CD14-positive monocyte (primary cell): Measurements from ENCODE around the gene ACOT9. TPM values are rescaled to one million over a fixed set of nuclear protein-coding genes. Genes with fewer than 3 reads are reported as not detected.

Experiments
- DNase-seq, 3 donors: peaks; one replicate each; pipeline ENCODE4 v3.0.0-alpha.2; 2011 to 2022
- H2AFZ ChIP-seq: 2 replicates; pipeline ENCODE4 v1.6.0; 2012; ENCODE audit warnings: mild to moderate bottlenecking, low read depth, low read length, inconsistent platforms; ENCODE audit not compliant: insufficient read depth, poor library complexity, severe bottlenecking
- H3K27ac ChIP-seq, 2 donors: 1 replicate in 1 of 2; 2 replicates in 1 of 2; pipeline ENCODE4 v1.5.1; 2012 to 2013; ENCODE audit warnings: low read length in 2 of 2, control low read depth in 1 of 2, inconsistent platforms in 1 of 2, low read depth in 1 of 2, mild to moderate bottlenecking in 1 of 2
- H3K27me3 ChIP-seq, 2 donors: one replicate each; pipeline versions ENCODE4 v1.6.0 to v1.6.1; 2011 to 2013; ENCODE audit warnings: low read length in 2 of 2; ENCODE audit not compliant: control insufficient read depth in 2 of 2, insufficient read depth in 2 of 2
- H3K36me3 ChIP-seq, 2 donors: replicated peaks in 1 of 2; 1 replicate in 1 of 2; 2 replicates in 1 of 2; pipeline versions ENCODE4 v1.5.1 to v1.6.1; 2012 to 2013; ENCODE audit warnings: low read length in 2 of 2, control low read depth in 1 of 2, inconsistent platforms in 1 of 2, mild to moderate bottlenecking in 1 of 2; ENCODE audit not compliant: insufficient read depth in 2 of 2, control insufficient read depth in 1 of 2
- H3K4me1 ChIP-seq, 2 donors: 1 replicate in 1 of 2; 2 replicates in 1 of 2; pipeline versions ENCODE4 v1.5.1 to v1.6.1; 2012 to 2013; ENCODE audit warnings: low read length in 2 of 2, control low read depth in 1 of 2, inconsistent platforms in 1 of 2, mild to moderate bottlenecking in 1 of 2, moderate library complexity in 1 of 2; ENCODE audit not compliant: insufficient read depth in 2 of 2, control insufficient read depth in 1 of 2
- H3K4me2 ChIP-seq: replicated peaks from 2 replicates; pipeline ENCODE3; 2012; ENCODE audit warnings: low read length, moderate library complexity, mild to moderate bottlenecking; ENCODE audit not compliant: poor library complexity, severe bottlenecking; ENCODE audit errors: extremely low read depth
- H3K4me3 ChIP-seq, 3 experiments: fragments of 200-600 bp in 1 of 3; sonication (generic) in 1 of 3; replicated peaks in 1 of 3; 1 replicate in 2 of 3; 2 replicates in 1 of 3; pipeline ENCODE4 v1.5.1; 2011 to 2013; ENCODE audit warnings: low read length in 3 of 3, mild to moderate bottlenecking in 3 of 3, control low read depth in 2 of 3, low read depth in 2 of 3, inconsistent platforms in 1 of 3, moderate library complexity in 1 of 3
- H3K79me2 ChIP-seq: 2 replicates; pipeline ENCODE4 v1.6.0; 2012; ENCODE audit warnings: mild to moderate bottlenecking, control low read depth, inconsistent platforms, low read length, moderate library complexity; ENCODE audit not compliant: insufficient read depth
- H3K9ac ChIP-seq: 2 replicates; pipeline ENCODE4 v1.6.0; 2017; ENCODE audit warnings: low read length, mild to moderate bottlenecking; ENCODE audit not compliant: insufficient read depth, poor library complexity, severe bottlenecking
- H3K9me3 ChIP-seq, 2 donors: replicated peaks in 1 of 2; 1 replicate in 1 of 2; 2 replicates in 1 of 2; pipeline versions ENCODE4 v1.5.1 to v1.6.1; 2012 to 2013; ENCODE audit warnings: low read length in 2 of 2, control low read depth in 1 of 2; ENCODE audit not compliant: control insufficient read depth in 1 of 2, insufficient read depth in 1 of 2
- H4K20me1 ChIP-seq: 2 replicates; pipeline ENCODE4 v1.6.0; 2012; ENCODE audit warnings: mild to moderate bottlenecking, low read length, control low read depth, moderate library complexity; ENCODE audit not compliant: insufficient read depth
- H3K27ac Mint-ChIP-seq, 7 donors: one replicate each; pipeline ENCODE4 v1.8.0; 2020; ENCODE audit warnings: mild to moderate bottlenecking in 7 of 7, mixed read lengths in 7 of 7, moderate library complexity in 6 of 7, inconsistent platforms in 2 of 7
- H3K27me3 Mint-ChIP-seq, 3 donors: one replicate each; pipeline ENCODE4 v1.8.0; 2021 to 2022; ENCODE audit warnings: low read depth in 3 of 3, mild to moderate bottlenecking in 3 of 3, mixed read lengths in 3 of 3, moderate library complexity in 3 of 3, inconsistent platforms in 1 of 3
- H3K36me3 Mint-ChIP-seq, 2 donors: one replicate each; pipeline ENCODE4 v1.8.0; 2020; ENCODE audit warnings: mixed read lengths in 2 of 2, inconsistent platforms in 1 of 2, mild to moderate bottlenecking in 1 of 2
- H3K4me1 Mint-ChIP-seq: one replicate; pipeline ENCODE4 v1.8.0; 2020; ENCODE audit warnings: mild to moderate bottlenecking, mixed read lengths
- H3K4me3 Mint-ChIP-seq, 2 donors: one replicate each; pipeline ENCODE4 v1.8.0; 2020; ENCODE audit warnings: mild to moderate bottlenecking in 2 of 2, mixed read lengths in 2 of 2, moderate library complexity in 1 of 2
- H3K9me3 Mint-ChIP-seq, 7 donors: one replicate each; pipeline ENCODE4 v1.8.0; 2020 to 2022; ENCODE audit warnings: mixed read lengths in 7 of 7, mild to moderate bottlenecking in 6 of 7, moderate library complexity in 6 of 7, inconsistent platforms in 2 of 7
- WGBS: methylation state at CpG from one replicate; pipeline ENCODE4 v1.1.5; 2013; ENCODE audit warnings: missing lambda C conversion rate; ENCODE audit not compliant: insufficient coverage; 5-methylcytosine and 5-hydroxymethylcytosine counted together
- intact Hi-C, 2 donors: fragments of 100-400 bp; cut with micrococcal nuclease; formaldehyde crosslinking; loops; one replicate each; pipeline versions ENCODE4 v1.15.0 to v1.15.1; 2023
- polyA plus RNA-seq, 3 donors: library from polyadenylated mRNA; depleted of rRNA in 1 of 3; unstranded in 2 of 3; stranded (reverse) in 1 of 3; fragments of 300-500 nt in 2 of 3; fragments of >200 nt in 1 of 3; fragmentation: Illumina TruSeq in 2 of 3; gene quantifications; 1 replicate in 2 of 3; 2 replicates in 1 of 3; pipeline ENCODE4 v1.2.3, GENCODE V29; 2012 to 2021
- TF ChIP-seq, protein P1 (sequence below): fragments of 200-600 bp; IDR thresholded peaks from one replicate; pipeline ENCODE4 v1.8.0; 2022; ENCODE audit warnings: antibody characterized with exemption, mild to moderate bottlenecking

ACOT9 gene
- polyA plus RNA-seq, 3 donors, result 49.2 to 69.3 (median 51.8) TPM

DNA sequence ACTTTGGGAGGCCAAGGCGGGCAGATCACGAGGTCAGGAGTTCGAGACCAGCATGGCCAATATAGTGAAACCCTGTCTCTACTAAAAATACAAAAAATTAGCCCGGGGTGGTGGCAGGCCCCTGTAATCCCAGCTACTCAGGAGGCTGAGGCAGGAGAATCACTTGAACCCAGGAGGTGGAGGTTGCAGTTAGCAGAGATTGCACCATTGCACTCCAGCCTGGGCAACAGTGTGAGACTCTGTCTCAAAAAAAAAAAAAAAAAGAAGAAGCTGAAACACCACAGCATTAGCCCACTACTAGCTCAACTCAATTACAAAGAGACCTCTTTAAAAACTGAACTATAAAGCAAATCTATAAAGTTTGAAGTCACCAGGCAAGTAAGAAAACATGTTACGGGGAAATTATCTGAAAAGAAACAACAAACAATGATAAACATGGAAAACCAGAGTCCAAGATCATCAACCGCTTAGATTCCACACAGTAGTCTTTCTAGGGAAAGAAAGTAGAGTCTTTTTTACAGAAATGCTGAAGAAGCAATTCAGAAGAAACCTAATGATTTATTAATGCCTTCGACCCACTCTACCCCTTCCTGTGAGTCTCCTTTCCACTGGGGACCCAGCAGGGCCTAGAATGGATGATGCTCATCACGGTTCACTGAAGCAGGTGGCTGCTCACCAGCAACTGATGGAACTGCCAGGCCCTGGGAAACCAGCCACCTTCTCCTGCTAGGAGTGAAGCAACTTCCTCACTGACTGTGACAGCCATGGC lies 46.5 kb upstream of the ACOT9 start:
- Mint-ChIP-seq H3K36me3 (peaks cover 13 to 20% of the 10 kb centered on the region in 2 donors), H3K27me3 (peaks cover 0 to 5% (median 0%) of the 10 kb centered on the region in 3 donors), H3K4me3 (no peak overlapping the region), H3K9me3 (peaks cover 0 to 6% (median 1%) of the 10 kb centered on the region in 7 donors), H3K27ac (peak overlapping the region in 2 of 7 donors; percentile 0 to 35), H3K4me1 (peaks cover 16% of the 10 kb centered on the region)
- Histone ChIP-seq H2AFZ (no peak overlapping the region), H3K36me3 (peaks cover 12 to 16% of the 10 kb centered on the region in 2 donors), H3K4me3 (no peak overlapping the region), H3K27ac (no peak overlapping the region), H3K9me3 (no peaks in the 10 kb centered on the region), H3K79me2 (peaks cover 13% of the 10 kb centered on the region), H4K20me1 (peaks cover 14% of the 10 kb centered on the region), H3K4me1 (peaks cover 20 to 29% of the 10 kb centered on the region in 2 donors), H3K9ac (no peak overlapping the region), H3K4me2 (no peak overlapping the region), H3K27me3 (no peaks in the 10 kb centered on the region)
- TF ChIP-seq, protein P1, sequence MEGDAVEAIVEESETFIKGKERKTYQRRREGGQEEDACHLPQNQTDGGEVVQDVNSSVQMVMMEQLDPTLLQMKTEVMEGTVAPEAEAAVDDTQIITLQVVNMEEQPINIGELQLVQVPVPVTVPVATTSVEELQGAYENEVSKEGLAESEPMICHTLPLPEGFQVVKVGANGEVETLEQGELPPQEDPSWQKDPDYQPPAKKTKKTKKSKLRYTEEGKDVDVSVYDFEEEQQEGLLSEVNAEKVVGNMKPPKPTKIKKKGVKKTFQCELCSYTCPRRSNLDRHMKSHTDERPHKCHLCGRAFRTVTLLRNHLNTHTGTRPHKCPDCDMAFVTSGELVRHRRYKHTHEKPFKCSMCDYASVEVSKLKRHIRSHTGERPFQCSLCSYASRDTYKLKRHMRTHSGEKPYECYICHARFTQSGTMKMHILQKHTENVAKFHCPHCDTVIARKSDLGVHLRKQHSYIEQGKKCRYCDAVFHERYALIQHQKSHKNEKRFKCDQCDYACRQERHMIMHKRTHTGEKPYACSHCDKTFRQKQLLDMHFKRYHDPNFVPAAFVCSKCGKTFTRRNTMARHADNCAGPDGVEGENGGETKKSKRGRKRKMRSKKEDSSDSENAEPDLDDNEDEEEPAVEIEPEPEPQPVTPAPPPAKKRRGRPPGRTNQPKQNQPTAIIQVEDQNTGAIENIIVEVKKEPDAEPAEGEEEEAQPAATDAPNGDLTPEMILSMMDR, result no peak
- WGBS, result no CpG with 5 or more reads among the region's 8 CpGs
- DNase-seq, result peak in 1 of 3 donors; percentile 14
- intact Hi-C loops, result loop anchor here (2.0 to 10.0 kb wide), 5 partner anchors 15 to 265 kb away; partner anchors contain the start of gene EIF2S3 (in 1 of the 2)

DNA sequence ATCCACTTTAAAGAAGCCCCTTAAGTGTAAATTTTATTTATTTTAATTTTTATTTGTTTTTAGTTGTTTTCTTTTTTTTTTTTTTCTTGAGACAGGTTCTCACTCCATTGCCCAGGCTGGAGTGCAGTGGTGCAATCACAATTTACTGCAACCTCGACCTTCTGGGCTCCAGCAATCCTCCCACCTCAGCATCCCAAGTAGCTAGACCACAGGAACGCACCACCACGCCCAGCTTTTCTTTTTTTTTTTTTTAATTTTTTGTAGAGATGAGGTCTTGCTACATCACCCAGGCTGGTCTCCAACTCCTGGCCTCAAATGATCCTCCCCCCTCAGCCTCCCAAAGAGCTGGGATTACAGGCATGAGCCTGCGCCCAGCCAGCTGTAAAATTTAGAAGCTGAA lies 45.9 kb upstream of the ACOT9 start:
- no peak overlapping the region for H3K27ac Mint-ChIP-seq
- peaks cover 16% of the 10 kb centered on the region for H3K4me1 Mint-ChIP-seq
- H4K20me1 ChIP-seq, result peaks cover 21% of the 10 kb centered on the region
- H3K27me3 ChIP-seq, result no peaks in the 10 kb centered on the region
- H3K4me3 ChIP-seq, result no peak overlapping the region
- H3K4me1 ChIP-seq, result peaks cover 20 to 29% of the 10 kb centered on the region in 2 donors
- DNase-seq, result no peak
- TF ChIP-seq, protein P1, result no peak
- no peak overlapping the region for H3K4me2 ChIP-seq
- H3K9ac ChIP-seq, result no peak overlapping the region
- no peak overlapping the region for H3K4me3 Mint-ChIP-seq
- H3K27me3 Mint-ChIP-seq, result peaks cover 0 to 5% (median 0%) of the 10 kb centered on the region in 3 donors
- H3K9me3 ChIP-seq, result no peaks in the 10 kb centered on the region
- intact Hi-C loops, result loop anchor here (2.0 to 10.0 kb wide), 3 partner anchors 16 to 113 kb away; no protein-coding TSS in a partner anchor
- H3K27ac ChIP-seq, result no peak overlapping the region
- H3K9me3 Mint-ChIP-seq, result peaks cover 0 to 12% (median 5%) of the 10 kb centered on the region in 7 donors
- 100% methylated on average over 1 of the region's 4 CpGs for WGBS
- no peak overlapping the region for H2AFZ ChIP-seq
- H3K79me2 ChIP-seq, result peaks cover 20% of the 10 kb centered on the region
- H3K36me3 Mint-ChIP-seq, result peaks cover 19 to 26% of the 10 kb centered on the region in 2 donors
- H3K36me3 ChIP-seq, result peaks cover 17 to 22% of the 10 kb centered on the region in 2 donors
